Activated CD4-positive, alpha-beta memory T cell treated with anti-CD3 and anti-CD28 coated beads, Interleukin-2, amount 10 ng/mL, durations not matched to agents 7 days and 5 days (primary cell): ENCODE measurements around the gene SLC6A18. TPM values are rescaled to one million over a fixed set of nuclear protein-coding genes. Genes with fewer than 3 reads are reported as not detected.
A peak's percentile ranks its signal among the peaks of the same experiment; 100 is the strongest.
"Not testable (repeated sequence)": the region's sequence is repeated elsewhere in the genome, so short reads cannot be mapped to it uniquely, and the experiment has no call there.

Experiments
- CTCF ChIA-PET: fragments of 350-600 bp; sonication (Branson Sonifier 250); formaldehyde crosslinking; loops from one replicate; lab custom pipeline; 2021; ENCODE audit warnings: antibody characterized with exemption, inconsistent platforms; lab: Charles Lee
- POLR2A ChIA-PET: fragments of 350-600 bp; sonication (Branson Sonifier 250); formaldehyde crosslinking; loops from one replicate; lab custom pipeline; 2021; ENCODE audit warnings: antibody characterized with exemption; lab: Charles Lee
- DNase-seq: peaks from one replicate; pipeline ENCODE4 v3.0.0-alpha.2; 2020
- H3K27ac Mint-ChIP-seq: one replicate; pipeline ENCODE4 v1.8.0; 2021; ENCODE audit warnings: mild to moderate bottlenecking, mixed read lengths
- H3K27me3 Mint-ChIP-seq: one replicate; pipeline ENCODE4 v1.8.0; 2021; ENCODE audit warnings: mixed read lengths
- H3K36me3 Mint-ChIP-seq: one replicate; pipeline ENCODE4 v1.8.0; 2021; ENCODE audit warnings: low read depth, mixed read lengths
- H3K4me1 Mint-ChIP-seq: one replicate; pipeline ENCODE4 v1.8.0; 2021; ENCODE audit warnings: mixed read lengths
- H3K4me3 Mint-ChIP-seq: one replicate; pipeline ENCODE4 v1.8.0; 2021; ENCODE audit warnings: mild to moderate bottlenecking, mixed read lengths
- H3K9me3 Mint-ChIP-seq: one replicate; pipeline ENCODE4 v1.8.0; 2021; ENCODE audit warnings: mixed read lengths
- total RNA-seq, 2 experiments: library from RNA; stranded (reverse); gene quantifications; one replicate each; pipeline ENCODE4 v1.2.3, GENCODE V29; 2021

The SLC6A18 gene
- total RNA-seq, 2 experiments from 2014 or later: not detected

- H3K36me3 Mint-ChIP-seq, CTCF ChIA-PET, H3K4me1 Mint-ChIP-seq, H3K4me3 Mint-ChIP-seq, POLR2A ChIA-PET, H3K27me3 Mint-ChIP-seq, H3K27ac Mint-ChIP-seq, H3K9me3 Mint-ChIP-seq, DNase-seq: not testable (repeated sequence)
Observed at GRCh38 chr5:1290956-1291355, 65.8 kb downstream of the SLC6A18 start.

- H3K36me3 Mint-ChIP-seq: peaks cover 8% of the 10 kb centered on the region
- H3K9me3 Mint-ChIP-seq: peaks cover 4% of the 10 kb centered on the region
- peaks cover 7% of the 10 kb centered on the region for H3K27me3 Mint-ChIP-seq
- no peak overlapping the region for H3K27ac Mint-ChIP-seq
- DNase-seq: no peak
- CTCF ChIA-PET: no interaction called here
- POLR2A ChIA-PET: no interaction called here
- H3K4me1 Mint-ChIP-seq: peaks cover 8% of the 10 kb centered on the region
- no peak overlapping the region for H3K4me3 Mint-ChIP-seq
Observed at GRCh38 chr5:1291611-1292080, 66.5 kb downstream of the SLC6A18 start.

GRCh38 chr5:1292139-1292538, 67.0 kb downstream of the SLC6A18 start:
- H3K4me1 Mint-ChIP-seq: peaks cover 8% of the 10 kb centered on the region
- ChIA-PET POLR2A (no interaction called here), CTCF (no interaction called here)
- H3K36me3 Mint-ChIP-seq: peaks cover 8% of the 10 kb centered on the region
- H3K27ac Mint-ChIP-seq: no peak overlapping the region
- no peak overlapping the region for H3K4me3 Mint-ChIP-seq
- no peak for DNase-seq
- H3K9me3 Mint-ChIP-seq: peaks cover 4% of the 10 kb centered on the region
- H3K27me3 Mint-ChIP-seq: peaks cover 7% of the 10 kb centered on the region

- ChIA-PET POLR2A (interaction anchor here (2.5 kb wide), 1 partner anchor 23 kb away, joined by 7 read pairs; no protein-coding TSS in a partner anchor), CTCF (no interaction called here)
- H3K4me1 Mint-ChIP-seq: peaks cover 8% of the 10 kb centered on the region
- peaks cover 7% of the 10 kb centered on the region for H3K27me3 Mint-ChIP-seq
- no peak overlapping the region for H3K27ac Mint-ChIP-seq
- no peak overlapping the region for H3K4me3 Mint-ChIP-seq
- H3K9me3 Mint-ChIP-seq: peaks cover 4% of the 10 kb centered on the region
- no peak for DNase-seq
- H3K36me3 Mint-ChIP-seq: peaks cover 5% of the 10 kb centered on the region
Observed at GRCh38 chr5:1292846-1293415, 67.8 kb downstream of the SLC6A18 start.

- Mint-ChIP-seq H3K9me3 (no peaks in the 10 kb centered on the region), H3K27ac (no peak overlapping the region), H3K4me3 (no peak overlapping the region), H3K4me1 (peaks cover 7% of the 10 kb centered on the region), H3K36me3 (no peaks in the 10 kb centered on the region), H3K27me3 (peaks cover 7% of the 10 kb centered on the region)
- no peak for DNase-seq
- CTCF ChIA-PET: no interaction called here
- POLR2A ChIA-PET: interaction anchor here (1.2 to 2.5 kb wide), 2 partner anchors 20 to 22 kb away, joined by 7 to 8 read pairs; no protein-coding TSS in a partner anchor
Observed at GRCh38 chr5:1293416-1294205, 68.4 kb downstream of the SLC6A18 start.

GRCh38 chr5:1294206-1294834, 69.1 kb downstream of the SLC6A18 start:
- DNase-seq: no peak
- POLR2A ChIA-PET: interaction anchor here (1.2 to 2.5 kb wide), 3 partner anchors 19 to 50 kb away, joined by 4 to 8 read pairs (median 7); no protein-coding TSS in a partner anchor
- Mint-ChIP-seq H3K27ac (no peak overlapping the region), H3K4me1 (peaks cover 7% of the 10 kb centered on the region), H3K4me3 (no peak overlapping the region), H3K9me3 (no peaks in the 10 kb centered on the region), H3K27me3 (peaks cover 7% of the 10 kb centered on the region), H3K36me3 (no peaks in the 10 kb centered on the region)
- CTCF ChIA-PET: no interaction called here

- POLR2A ChIA-PET: interaction anchor here (1.2 to 2.5 kb wide), 4 partner anchors 18 to 90 kb away, joined by 4 to 8 read pairs (median 6); no protein-coding TSS in a partner anchor
- no peak within 1 kb of the TSS for H3K4me3 Mint-ChIP-seq
- CTCF ChIA-PET: interaction anchor here (0.5 kb wide), 1 partner anchor 340 kb away, joined by 5 read pairs; no protein-coding TSS in a partner anchor
Observed at GRCh38 chr5:1294835-1295649, 69.9 kb downstream of the SLC6A18 start, which contains the start of gene TERT. Gene TERT, minus strand, starts transcription at chr5:1295068. Its CDS starts 79 bp downstream, at chr5:1294989.

GRCh38 chr5:1295650-1296037, 70.5 kb downstream of the SLC6A18 start:
- no peaks in the 10 kb centered on the region for H3K9me3 Mint-ChIP-seq
- peaks cover 7% of the 10 kb centered on the region for H3K4me1 Mint-ChIP-seq
- CTCF ChIA-PET: interaction anchor here (0.5 kb wide), 1 partner anchor 339 kb away, joined by 5 read pairs; no protein-coding TSS in a partner anchor
- no peaks in the 10 kb centered on the region for H3K36me3 Mint-ChIP-seq
- DNase-seq: no peak
- H3K4me3 Mint-ChIP-seq: no peak overlapping the region
- no peak overlapping the region for H3K27ac Mint-ChIP-seq
- H3K27me3 Mint-ChIP-seq: peaks cover 7% of the 10 kb centered on the region
- POLR2A ChIA-PET: interaction anchor here (1.2 to 2.5 kb wide), 4 partner anchors 20 to 90 kb away, joined by 4 to 7 read pairs (median 4); no protein-coding TSS in a partner anchor

More at GRCh38 chr5:1294835-1295649, 69.9 kb downstream of the SLC6A18 start, which contains the start of gene TERT:
- Mint-ChIP-seq H3K4me1 (peaks cover 7% of the 10 kb centered on the region), H3K36me3 (no peaks in the 10 kb centered on the region), H3K9me3 (no peaks in the 10 kb centered on the region), H3K27me3 (peaks cover 7% of the 10 kb centered on the region), H3K27ac (no peak within 1 kb of the TSS)
- peak; percentile 69 for DNase-seq

Other genes with a start within 250 kb of the SLC6A18 start
- gene NKD2, start 216.6 kb upstream of the SLC6A18 start, total RNA-seq: 1 to 10 TPM; 3.6 to 3.7 TPM
- gene SLC12A7, start 113.3 kb upstream of the SLC6A18 start, total RNA-seq: 10 to 100 TPM; 32.6 to 34.2 TPM
- gene SLC6A19, start 23.8 kb upstream of the SLC6A18 start, total RNA-seq: not detected
- gene TERT, start 69.7 kb downstream of the SLC6A18 start, total RNA-seq: 1 to 10 TPM; 2.1 to 2.2 TPM
- 100 to 1,000 TPM in 1 of 2 experiments, 10 to 100 TPM in 1; 99.7 to 101 TPM for gene CLPTM1L, start 119.7 kb downstream of the SLC6A18 start, total RNA-seq
- gene SLC6A3, start 220.1 kb downstream of the SLC6A18 start, total RNA-seq: not detected